Dermis microvascular lymphatic vessel endothelial cell (primary cell): ENCODE data around the gene H2BK1. TPM values are rescaled to one million over a fixed set of nuclear protein-coding genes. Genes with fewer than 3 reads are reported as not detected.
A peak's percentile ranks its signal among the peaks of the same experiment; 100 is the strongest.

Source experiments
- DNase-seq, 2 donors: peaks; one replicate each; pipeline versions ENCODE4 v3.0.0 to v3.0.0-alpha.2; 2010; ENCODE audit warnings: low read depth in 2 of 2
- total RNA-seq: library from RNA; depleted of rRNA; stranded (reverse); fragments of >200 nt; gene quantifications from 2 replicates; pipeline ENCODE4 v1.2.1, GENCODE V29; 2014

H2BK1 gene
- total RNA-seq, 1 donor from 2014 or later = not detected

GRCh38 chr7:151232917-151233701 lies 22.8 kb upstream of the H2BK1 start:
- peak; percentile 40 to 91 for DNase-seq

GRCh38 chr7:151232091-151232916 lies 22.0 kb upstream of the H2BK1 start, which contains the start of gene CHPF2:
Gene CHPF2, plus strand, starts transcription at chr7:151232483. Its CDS starts 1,529 bp downstream, at chr7:151234012.
- DNase-seq = peak; percentile 72 to 92

GRCh38 chr7:151231080-151231479 lies 20.8 kb upstream of the H2BK1 start:
- no peak for DNase-seq

GRCh38 chr7:151229249-151229648 lies 19.0 kb upstream of the H2BK1 start:
- no peak for DNase-seq

GRCh38 chr7:151228024-151228866 lies 18.0 kb upstream of the H2BK1 start:
- no peak for DNase-seq

GRCh38 chr7:151226875-151227782 lies 16.8 kb upstream of the H2BK1 start, which contains the start of gene ABCF2:
Gene ABCF2, minus strand, starts transcription at chr7:151227205. Its CDS starts 747 bp downstream, at chr7:151226458.
- DNase-seq = peak; percentile 95 to 99

GRCh38 chr7:151226560-151226874 lies 16.2 kb upstream of the H2BK1 start:
- no peak for DNase-seq

- no peak for DNase-seq
Measured at GRCh38 chr7:151225948-151226510, 15.7 kb upstream of the H2BK1 start.

GRCh38 chr7:151223728-151224127 lies 13.4 kb upstream of the H2BK1 start:
- DNase-seq = no peak

GRCh38 chr7:151218170-151218569 lies 7.9 kb upstream of the H2BK1 start:
- DNase-seq = no peak

- no peak for DNase-seq
Measured at GRCh38 chr7:151215396-151215795, 5.1 kb upstream of the H2BK1 start.

- no peak for DNase-seq
Measured at GRCh38 chr7:151213826-151214225, 3.5 kb upstream of the H2BK1 start.

GRCh38 chr7:151212626-151213025 lies 2.3 kb upstream of the H2BK1 start:
- no peak for DNase-seq

GRCh38 chr7:151211155-151211772 lies 976 bp upstream of the H2BK1 start:
- no peak for DNase-seq

- no peak for DNase-seq
Measured at GRCh38 chr7:151209588-151209987, 700 bp downstream of the H2BK1 start.

- no peak for DNase-seq
Measured at GRCh38 chr7:151208253-151208862, 1.9 kb downstream of the H2BK1 start.

GRCh38 chr7:151207804-151208203 lies 2.5 kb downstream of the H2BK1 start:
- DNase-seq = no peak

- no peak for DNase-seq
Measured at GRCh38 chr7:151207315-151207714, 3.0 kb downstream of the H2BK1 start.

GRCh38 chr7:151206914-151207313 lies 3.4 kb downstream of the H2BK1 start:
- DNase-seq = no peak
